Calu3 (cell line): ENCODE measurements around the gene PLB1. TPM values are rescaled to one million over a fixed set of nuclear protein-coding genes. Genes with fewer than 3 reads are reported as not detected.
A peak's percentile ranks its signal among the peaks of the same experiment; 100 is the strongest.

Experiments
- BruUV-seq: library from RNA; stranded (reverse); fragments of 400-500 nt; replicated peaks from 2 replicates; lab custom pipeline; 2021; lab: Mats Ljungman, UMichigan
- CTCF ChIA-PET: fragments of 300-600 bp; sonication (Branson Sonifier 250); formaldehyde crosslinking; loops from one replicate; lab custom pipeline; 2022; ENCODE audit warnings: antibody characterized with exemption; lab: Charles Lee
- DNase-seq: peaks from one replicate; pipeline ENCODE4 v3.0.0; 2022
- H3K27ac Mint-ChIP-seq: one replicate; pipeline ENCODE4 v1.8.0; 2022; ENCODE audit warnings: mixed read lengths; ENCODE audit not compliant: unreplicated experiment
- H3K27me3 Mint-ChIP-seq: one replicate; pipeline ENCODE4 v1.8.0; 2022; ENCODE audit warnings: mixed read lengths; ENCODE audit not compliant: unreplicated experiment
- H3K36me3 Mint-ChIP-seq: one replicate; pipeline ENCODE4 v1.8.0; 2022; ENCODE audit warnings: mild to moderate bottlenecking, moderate library complexity, mixed read lengths; ENCODE audit not compliant: insufficient read depth, unreplicated experiment
- H3K4me1 Mint-ChIP-seq: one replicate; pipeline ENCODE4 v1.8.0; 2022; ENCODE audit warnings: mild to moderate bottlenecking, low read depth, mixed read lengths; ENCODE audit not compliant: unreplicated experiment
- H3K4me3 Mint-ChIP-seq: one replicate; pipeline ENCODE4 v1.8.0; 2022; ENCODE audit warnings: mild to moderate bottlenecking, low read depth, moderate library complexity, mixed read lengths; ENCODE audit not compliant: unreplicated experiment
- H3K9me3 Mint-ChIP-seq: one replicate; pipeline ENCODE4 v1.8.0; 2022; ENCODE audit warnings: low read depth, mixed read lengths; ENCODE audit not compliant: unreplicated experiment
- intact Hi-C: fragments of 100-400 bp; cut with micrococcal nuclease; formaldehyde crosslinking; loops from one replicate; pipeline ENCODE4 v1.10.0; 2022; ENCODE audit not compliant: unreplicated experiment
- total RNA-seq: library from RNA; stranded (reverse); gene quantifications from 2 replicates; pipeline ENCODE4 v1.2.3, GENCODE V29; 2022
- TF ChIP-seq, protein P1 (sequence below): fragments of 200-600 bp; IDR thresholded peaks from one replicate; pipeline ENCODE4 v1.8.0; 2022; ENCODE audit warnings: antibody characterized with exemption; ENCODE audit not compliant: unreplicated experiment

Gene PLB1
- total RNA-seq, 1 experiment from 2014 or later, result 1.6 TPM

GRCh38 chr2:28565720-28566295 lies 69.9 kb downstream of the PLB1 start:
- intact Hi-C loops, result loop anchor here (5.0 kb wide), 1 partner anchor 46 kb away; no protein-coding TSS in a partner anchor
- H3K27me3 Mint-ChIP-seq, result no peaks in the 10 kb centered on the region
- TF ChIP-seq, protein P1, sequence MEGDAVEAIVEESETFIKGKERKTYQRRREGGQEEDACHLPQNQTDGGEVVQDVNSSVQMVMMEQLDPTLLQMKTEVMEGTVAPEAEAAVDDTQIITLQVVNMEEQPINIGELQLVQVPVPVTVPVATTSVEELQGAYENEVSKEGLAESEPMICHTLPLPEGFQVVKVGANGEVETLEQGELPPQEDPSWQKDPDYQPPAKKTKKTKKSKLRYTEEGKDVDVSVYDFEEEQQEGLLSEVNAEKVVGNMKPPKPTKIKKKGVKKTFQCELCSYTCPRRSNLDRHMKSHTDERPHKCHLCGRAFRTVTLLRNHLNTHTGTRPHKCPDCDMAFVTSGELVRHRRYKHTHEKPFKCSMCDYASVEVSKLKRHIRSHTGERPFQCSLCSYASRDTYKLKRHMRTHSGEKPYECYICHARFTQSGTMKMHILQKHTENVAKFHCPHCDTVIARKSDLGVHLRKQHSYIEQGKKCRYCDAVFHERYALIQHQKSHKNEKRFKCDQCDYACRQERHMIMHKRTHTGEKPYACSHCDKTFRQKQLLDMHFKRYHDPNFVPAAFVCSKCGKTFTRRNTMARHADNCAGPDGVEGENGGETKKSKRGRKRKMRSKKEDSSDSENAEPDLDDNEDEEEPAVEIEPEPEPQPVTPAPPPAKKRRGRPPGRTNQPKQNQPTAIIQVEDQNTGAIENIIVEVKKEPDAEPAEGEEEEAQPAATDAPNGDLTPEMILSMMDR, result no peak
- no peaks in the 10 kb centered on the region for H3K9me3 Mint-ChIP-seq
- CTCF ChIA-PET, result interaction anchor here (1.5 kb wide), 1 partner anchor 29 kb away, joined by 6 read pairs; no protein-coding TSS in a partner anchor
- H3K36me3 Mint-ChIP-seq, result peaks cover 10% of the 10 kb centered on the region
- H3K27ac Mint-ChIP-seq, result no peak overlapping the region
- no TSS peak for BruUV-seq
- H3K4me1 Mint-ChIP-seq, result no peaks in the 10 kb centered on the region
- no peak for DNase-seq
- H3K4me3 Mint-ChIP-seq, result peak overlapping the region; percentile 75

- H3K4me3 Mint-ChIP-seq, result peak overlapping the region; percentile 75
- no peaks in the 10 kb centered on the region for H3K4me1 Mint-ChIP-seq
- H3K9me3 Mint-ChIP-seq, result no peaks in the 10 kb centered on the region
- no TSS peak for BruUV-seq
- CTCF ChIA-PET, result interaction anchor here (0.6 to 2.0 kb wide), 10 partner anchors 10 to 885 kb away, joined by 3 to 20 read pairs (median 5); no protein-coding TSS in a partner anchor
- no peaks in the 10 kb centered on the region for H3K27me3 Mint-ChIP-seq
- TF ChIP-seq, protein P1, result peak; percentile 99
- peak overlapping the region; percentile 26 for H3K27ac Mint-ChIP-seq
- H3K36me3 Mint-ChIP-seq, result peaks cover 10% of the 10 kb centered on the region
- peak; percentile 93 for DNase-seq
- intact Hi-C loops, result loop anchor here (1.0 to 5.0 kb wide), 2 partner anchors 46 to 187 kb away; no protein-coding TSS in a partner anchor
These were observed 70.7 kb downstream of the PLB1 start for GRCh38 chr2:28566521-28567041.

DNA sequence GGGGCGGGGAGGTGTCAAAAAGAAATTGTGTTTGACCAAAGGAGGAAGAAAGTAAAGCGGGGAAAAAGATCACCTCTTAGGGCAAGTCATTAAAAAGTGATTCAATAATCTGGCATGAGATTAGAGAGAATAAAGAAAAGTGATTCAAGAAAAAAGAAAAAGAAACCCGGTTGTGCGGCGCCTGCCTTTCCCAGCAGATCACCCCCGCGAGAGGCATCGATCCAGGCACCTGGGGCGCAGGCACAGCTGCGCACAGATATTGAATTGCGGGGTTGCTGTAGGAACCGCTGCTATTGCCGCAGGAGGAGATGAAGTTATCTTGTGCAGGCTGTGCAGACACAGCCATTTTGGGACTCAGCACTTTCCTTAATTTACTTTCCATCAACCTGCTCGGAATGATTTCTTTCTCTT lies 71.2 kb downstream of the PLB1 start:
- intact Hi-C loops, result loop anchor here (1.0 to 5.0 kb wide), 2 partner anchors 45 to 186 kb away; no protein-coding TSS in a partner anchor
- Mint-ChIP-seq H3K4me1 (no peaks in the 10 kb centered on the region), H3K27ac (peak overlapping the region; percentile 26), H3K9me3 (no peaks in the 10 kb centered on the region), H3K36me3 (peaks cover 10% of the 10 kb centered on the region), H3K4me3 (peak overlapping the region; percentile 75), H3K27me3 (no peaks in the 10 kb centered on the region)
- peak; percentile 36 for DNase-seq
- TF ChIP-seq, protein P1, result no peak
- CTCF ChIA-PET, result interaction anchor here (0.6 to 2.0 kb wide), 11 partner anchors 11 to 885 kb away, joined by 3 to 20 read pairs (median 5); no protein-coding TSS in a partner anchor
- TSS peak; percentile 94 for BruUV-seq

DNA sequence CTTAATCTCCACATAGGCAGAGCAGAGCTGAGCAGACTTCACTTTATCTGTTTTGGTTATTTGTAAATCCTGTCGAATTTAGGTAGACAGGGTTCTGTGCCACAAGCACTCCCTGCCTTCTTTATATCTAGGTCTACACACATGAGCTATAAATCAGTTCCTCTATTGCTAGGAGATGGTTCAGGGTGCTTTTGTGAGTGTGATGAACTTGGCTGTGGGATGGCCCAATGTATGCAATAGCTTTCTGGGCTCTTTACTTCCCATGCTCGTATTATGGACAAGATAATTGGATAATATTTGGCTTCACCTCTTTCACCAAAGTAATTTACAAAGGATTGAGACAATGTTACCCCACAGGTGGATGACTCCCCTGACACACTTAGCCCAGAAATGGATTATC lies 72.2 kb downstream of the PLB1 start:
- BruUV-seq, result no TSS peak

More for the DNA sequence above, 72.2 kb downstream of the PLB1 start:
- intact Hi-C loops, result loop anchor here (5.0 kb wide), 1 partner anchor 44 kb away; no protein-coding TSS in a partner anchor
- TF ChIP-seq, protein P1, result no peak
- Mint-ChIP-seq H3K9me3 (no peaks in the 10 kb centered on the region), H3K36me3 (peaks cover 10% of the 10 kb centered on the region), H3K27me3 (no peaks in the 10 kb centered on the region), H3K27ac (no peak overlapping the region), H3K4me1 (no peaks in the 10 kb centered on the region), H3K4me3 (peak overlapping the region; percentile 75)
- no peak for DNase-seq
- CTCF ChIA-PET, result interaction anchor here (0.6 to 2.0 kb wide), 2 partner anchors 22 to 26 kb away, joined by 3 to 20 read pairs; no protein-coding TSS in a partner anchor
